ENCODE measurements around the gene FAM199X. TPM values are rescaled to one million over a fixed set of nuclear protein-coding genes. Genes with fewer than 3 reads are reported as not detected.
A peak's percentile ranks its signal among the peaks of the same experiment; 100 is the strongest.

The FAM199X gene
- total RNA-seq, 2 donors from 2014 or later, result 20.9 to 29.3 TPM

GRCh38 chrX:104130808-104131207 is 35.4 kb upstream of the FAM199X start:
- no peaks in the 10 kb centered on the region for H3K9me3 ChIP-seq
- no peak overlapping the region for H3K27ac ChIP-seq
- H3K9ac ChIP-seq (ENCODE audit: low read depth in 2 of 2, low read length in 2 of 2), result no peak overlapping the region
- H3K27me3 ChIP-seq, result no peaks in the 10 kb centered on the region
- H3K36me3 ChIP-seq, result no peaks in the 10 kb centered on the region
- H3K4me3 ChIP-seq, result no peak overlapping the region
- intact Hi-C loops (cut with DNase I), result loop anchor here (10.0 kb wide), 1 partner anchor 286 kb away; no protein-coding TSS in a partner anchor
- no peak for DNase-seq
- H3K4me1 ChIP-seq, result no peaks in the 10 kb centered on the region
- no peak for TF ChIP-seq CTCF (IDR thresholded peaks at IDR 0.05)

- H3K27ac ChIP-seq, result no peak overlapping the region
- H3K27me3 ChIP-seq, result no peaks in the 10 kb centered on the region
Measured at GRCh38 chrX:104134583-104135261, 31.5 kb upstream of the FAM199X start.

DNA sequence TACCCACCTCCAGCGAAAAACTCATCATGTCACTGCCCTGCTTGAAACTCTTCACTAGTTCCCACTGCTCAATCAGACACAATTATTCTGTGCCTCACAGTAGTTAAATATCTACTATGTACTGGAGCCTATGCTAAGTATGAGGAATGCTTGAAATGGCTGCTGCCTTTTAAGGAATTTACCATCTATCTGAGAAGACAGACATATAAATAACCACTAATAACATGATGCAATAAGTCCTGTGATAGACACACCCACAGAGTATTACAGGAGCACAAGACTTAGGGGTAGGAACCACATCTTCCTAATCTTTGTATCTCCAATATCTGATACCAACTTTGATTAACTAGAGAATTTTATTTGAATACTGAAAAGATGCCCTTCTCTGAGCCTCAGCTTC is 30.6 kb upstream of the FAM199X start:
- no peak overlapping the region for H3K27ac ChIP-seq
- H3K4me3 ChIP-seq, result no peak overlapping the region
- H3K27me3 ChIP-seq, result no peaks in the 10 kb centered on the region
- intact Hi-C loops (cut with DNase I), result loop anchor here (10.0 kb wide), 1 partner anchor 291 kb away; no protein-coding TSS in a partner anchor
- H3K36me3 ChIP-seq, result no peaks in the 10 kb centered on the region
- no peak for TF ChIP-seq CTCF (IDR thresholded peaks at IDR 0.05)
- no peaks in the 10 kb centered on the region for H3K4me1 ChIP-seq
- no peaks in the 10 kb centered on the region for H3K9me3 ChIP-seq
- H3K9ac ChIP-seq (ENCODE audit: low read depth in 2 of 2, low read length in 2 of 2), result no peak overlapping the region
- DNase-seq, result no peak

More at GRCh38 chrX:104134583-104135261, 31.5 kb upstream of the FAM199X start:
- no peaks in the 10 kb centered on the region for H3K4me1 ChIP-seq
- intact Hi-C loops (cut with DNase I), result loop anchor here (10.0 kb wide), 1 partner anchor 290 kb away; no protein-coding TSS in a partner anchor
- no peaks in the 10 kb centered on the region for H3K9me3 ChIP-seq
- no peaks in the 10 kb centered on the region for H3K36me3 ChIP-seq
- no peak overlapping the region for H3K4me3 ChIP-seq
- no peak overlapping the region for H3K9ac ChIP-seq (ENCODE audit: low read depth in 2 of 2, low read length in 2 of 2)
- no peak for DNase-seq
- no peak for TF ChIP-seq CTCF (IDR thresholded peaks at IDR 0.05)

GRCh38 chrX:104136241-104137019 is 29.8 kb upstream of the FAM199X start:
- DNase-seq, result peak; percentile 77
- H3K9me3 ChIP-seq, result no peaks in the 10 kb centered on the region
- H3K9ac ChIP-seq (ENCODE audit: low read depth in 2 of 2, low read length in 2 of 2), result no peak overlapping the region
- no peak overlapping the region for H3K27ac ChIP-seq
- intact Hi-C loops (cut with DNase I), result loop anchor here (10.0 kb wide), 1 partner anchor 292 kb away; no protein-coding TSS in a partner anchor
- H3K4me1 ChIP-seq, result no peaks in the 10 kb centered on the region
- no peaks in the 10 kb centered on the region for H3K36me3 ChIP-seq
- H3K4me3 ChIP-seq, result no peak overlapping the region
- no peaks in the 10 kb centered on the region for H3K27me3 ChIP-seq
- peak; percentile 84 for TF ChIP-seq CTCF (IDR thresholded peaks at IDR 0.05)

- Histone ChIP-seq H3K27ac (no peak overlapping the region), H3K4me3 (no peak overlapping the region), H3K9ac (ENCODE audit: low read depth in 2 of 2, low read length in 2 of 2) (no peak overlapping the region), H3K4me1 (no peaks in the 10 kb centered on the region), H3K27me3 (no peaks in the 10 kb centered on the region), H3K36me3 (no peaks in the 10 kb centered on the region), H3K9me3 (no peaks in the 10 kb centered on the region)
- no peak for DNase-seq
- TF ChIP-seq CTCF (IDR thresholded peaks at IDR 0.05), result no peak
- intact Hi-C loops (cut with DNase I), result loop anchor here (10.0 kb wide), 1 partner anchor 293 kb away; no protein-coding TSS in a partner anchor
Measured at GRCh38 chrX:104137496-104137895, 28.8 kb upstream of the FAM199X start.
